RWPE1 (cell line): Measurements from ENCODE around the gene CHN2.

ENCODE experiments used
- CTCF ChIA-PET: fragments of 350-600 bp; sonication (Branson Sonifier 250); formaldehyde crosslinking; extraction: SDS; loops from one replicate; lab custom pipeline; 2021; lab: Yijun Ruan, JAX
- POLR2A ChIA-PET: fragments of 400-600 bp; formaldehyde crosslinking; extraction: SDS; loops from one replicate; lab custom pipeline; 2020; ENCODE audit warnings: antibody characterized with exemption; ENCODE audit not compliant: low non-redundant PET; lab: Yijun Ruan, JAX
- DNase-seq: peaks from one replicate; pipeline ENCODE4 v3.0.0; 2012; ENCODE audit warnings: low spot score
- H3K27ac ChIP-seq: fragments of 450-650 bp; 2 replicates; pipeline ENCODE4 v1.5.1; 2017
- CTCF ChIP-seq: fragments of 450-650 bp; conservative IDR thresholded peaks from 2 replicates; pipeline ENCODE4 v1.5.1; 2017; ENCODE audit warnings: low read depth, mild to moderate bottlenecking

Gene CHN2

GRCh38 chr7:29319719-29320521 lies 125.3 kb downstream of the CHN2 start:
- DNase-seq: no peak
- no peak overlapping the region for H3K27ac ChIP-seq
- ChIA-PET CTCF (interaction anchor here (0.6 to 0.7 kb wide), 2 partner anchors 324 to 757 kb away, joined by 3 to 4 read pairs; no protein-coding TSS in a partner anchor), POLR2A (no interaction called here)
- no peak for TF ChIP-seq CTCF

GRCh38 chr7:29320577-29320976 lies 126.0 kb downstream of the CHN2 start:
- no peak for DNase-seq
- TF ChIP-seq CTCF: no peak
- ChIA-PET POLR2A (no interaction called here), CTCF (no interaction called here)
- H3K27ac ChIP-seq: no peak overlapping the region

- no peak overlapping the region for H3K27ac ChIP-seq
- TF ChIP-seq CTCF: no peak
- CTCF ChIA-PET: interaction anchor here (1.6 kb wide), 1 partner anchor 132 kb away, joined by 6 read pairs; no protein-coding TSS in a partner anchor
- DNase-seq: no peak
- POLR2A ChIA-PET: no interaction called here
Measured at GRCh38 chr7:29322023-29322712, 127.6 kb downstream of the CHN2 start.

GRCh38 chr7:29325476-29325875 lies 130.9 kb downstream of the CHN2 start:
- no peak overlapping the region for H3K27ac ChIP-seq
- no peak for DNase-seq
- ChIA-PET POLR2A (no interaction called here), CTCF (interaction anchor here (0.6 to 1.1 kb wide), 3 partner anchors 20 to 101 kb away, joined by 3 to 5 read pairs (median 4); no protein-coding TSS in a partner anchor)
- no peak for TF ChIP-seq CTCF

- DNase-seq: no peak
- H3K27ac ChIP-seq: no peak overlapping the region
- ChIA-PET CTCF (interaction anchor here (0.5 kb wide), 1 partner anchor 957 kb away, joined by 3 read pairs; no protein-coding TSS in a partner anchor), POLR2A (no interaction called here)
- TF ChIP-seq CTCF: no peak
Measured at GRCh38 chr7:29326864-29327263, 132.3 kb downstream of the CHN2 start.

GRCh38 chr7:29327455-29327854 lies 132.9 kb downstream of the CHN2 start:
- no peak for TF ChIP-seq CTCF
- ChIA-PET POLR2A (no interaction called here), CTCF (no interaction called here)
- no peak overlapping the region for H3K27ac ChIP-seq
- no peak for DNase-seq
